ENCODE results near the gene PRPF18.
A peak's percentile ranks its signal among the peaks of the same experiment; 100 is the strongest.
"Not testable (repeated sequence)": the region's sequence is repeated elsewhere in the genome, so short reads cannot be mapped to it uniquely, and the experiment has no call there.

The PRPF18 gene, protein sequence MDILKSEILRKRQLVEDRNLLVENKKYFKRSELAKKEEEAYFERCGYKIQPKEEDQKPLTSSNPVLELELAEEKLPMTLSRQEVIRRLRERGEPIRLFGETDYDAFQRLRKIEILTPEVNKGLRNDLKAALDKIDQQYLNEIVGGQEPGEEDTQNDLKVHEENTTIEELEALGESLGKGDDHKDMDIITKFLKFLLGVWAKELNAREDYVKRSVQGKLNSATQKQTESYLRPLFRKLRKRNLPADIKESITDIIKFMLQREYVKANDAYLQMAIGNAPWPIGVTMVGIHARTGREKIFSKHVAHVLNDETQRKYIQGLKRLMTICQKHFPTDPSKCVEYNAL

DNA sequence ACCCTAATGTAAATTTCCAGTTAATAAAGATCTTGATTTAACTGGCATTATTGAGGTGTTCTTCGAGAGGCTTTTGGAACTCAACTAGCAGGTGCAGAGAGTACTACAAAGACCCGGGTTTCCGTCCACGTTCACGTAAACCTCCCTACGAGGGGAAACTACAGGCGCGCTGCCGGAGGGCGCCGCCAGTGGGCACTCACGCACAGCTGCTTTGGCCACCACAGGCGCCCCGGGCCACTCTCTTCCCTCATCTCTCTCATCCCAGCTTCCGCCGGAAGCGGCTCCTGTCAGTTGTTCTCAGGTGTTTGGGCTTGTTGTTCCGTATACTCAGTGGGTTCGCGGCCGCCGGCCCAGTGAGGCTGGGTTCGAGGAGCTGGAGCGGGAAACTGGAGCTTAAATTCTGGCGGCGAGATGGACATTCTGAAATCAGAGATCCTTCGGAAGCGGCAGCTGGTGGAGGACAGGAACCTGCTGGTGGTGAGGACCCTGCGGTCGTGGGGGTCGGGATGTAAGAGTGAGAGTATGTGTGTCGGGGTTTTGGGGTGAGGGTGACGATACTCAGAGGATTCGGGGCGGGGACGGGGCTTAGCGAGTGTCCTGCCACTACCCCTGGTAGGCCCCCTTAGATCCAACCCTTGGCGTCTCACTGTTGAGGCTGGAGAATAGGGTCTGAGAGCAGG, at the start of gene PRPF18:
PRPF18 (plus strand) TSS at position 290 of the 680 bp plus-strand sequence; CDS start at position 412, 122 bp downstream.
- DNase-seq = peak; percentile 91

- not testable (repeated sequence) for DNase-seq
These were observed 48.8 kb upstream of the PRPF18 start for GRCh38 chr10:13537985-13538384.

GRCh38 chr10:13542533-13542932, 44.2 kb upstream of the PRPF18 start:
- no peak for DNase-seq

DNA sequence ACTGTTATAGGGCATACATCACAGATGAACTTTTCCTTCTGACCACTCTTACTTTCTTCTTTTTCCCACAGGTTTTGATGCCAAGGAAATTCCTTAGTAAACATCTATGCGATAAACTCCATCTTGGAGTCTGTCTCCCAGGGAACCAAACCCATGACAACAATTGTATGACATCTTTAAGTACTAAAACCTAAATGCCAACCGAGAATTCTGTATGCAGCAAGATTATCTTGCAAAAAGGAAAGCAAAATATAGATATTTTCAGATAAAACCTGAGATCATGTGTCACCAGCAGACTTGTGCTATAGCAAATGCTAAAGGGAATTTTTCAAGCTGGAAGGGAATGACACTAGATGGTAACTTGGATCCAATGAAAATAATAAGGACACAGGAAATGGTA, 36.0 kb upstream of the PRPF18 start:
- DNase-seq = no peak

- DNase-seq = no peak
These were observed 30.8 kb upstream of the PRPF18 start for GRCh38 chr10:13555884-13556510.

DNA sequence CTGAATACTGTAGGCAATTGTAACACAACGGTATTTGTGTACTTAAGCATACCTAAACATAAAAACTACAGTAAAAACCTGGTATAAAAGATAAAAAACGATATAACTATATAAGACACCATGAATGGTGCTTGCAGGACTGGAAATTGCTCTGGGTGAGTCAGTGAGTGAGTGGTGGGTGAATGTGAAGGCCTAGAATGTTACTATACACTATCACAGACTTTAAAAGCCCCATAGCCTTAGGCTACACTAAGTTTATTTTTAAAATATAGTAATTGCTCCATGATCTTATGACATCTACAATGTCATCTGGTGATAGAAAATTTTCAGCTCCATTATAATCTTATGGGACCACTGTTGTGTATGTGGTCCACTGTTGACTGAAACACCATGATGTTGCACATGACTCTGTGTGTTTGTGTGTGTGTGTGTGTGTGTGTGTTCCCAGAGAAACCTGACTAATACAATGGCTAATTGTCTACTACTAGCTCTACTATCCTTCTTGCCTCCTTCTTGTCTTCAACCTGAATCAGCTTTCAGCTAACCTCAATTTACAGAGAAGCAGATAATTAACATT, 27.6 kb upstream of the PRPF18 start:
- DNase-seq = no peak

- DNase-seq = no peak
These were observed 26.2 kb upstream of the PRPF18 start for GRCh38 chr10:13560597-13560996.

DNA sequence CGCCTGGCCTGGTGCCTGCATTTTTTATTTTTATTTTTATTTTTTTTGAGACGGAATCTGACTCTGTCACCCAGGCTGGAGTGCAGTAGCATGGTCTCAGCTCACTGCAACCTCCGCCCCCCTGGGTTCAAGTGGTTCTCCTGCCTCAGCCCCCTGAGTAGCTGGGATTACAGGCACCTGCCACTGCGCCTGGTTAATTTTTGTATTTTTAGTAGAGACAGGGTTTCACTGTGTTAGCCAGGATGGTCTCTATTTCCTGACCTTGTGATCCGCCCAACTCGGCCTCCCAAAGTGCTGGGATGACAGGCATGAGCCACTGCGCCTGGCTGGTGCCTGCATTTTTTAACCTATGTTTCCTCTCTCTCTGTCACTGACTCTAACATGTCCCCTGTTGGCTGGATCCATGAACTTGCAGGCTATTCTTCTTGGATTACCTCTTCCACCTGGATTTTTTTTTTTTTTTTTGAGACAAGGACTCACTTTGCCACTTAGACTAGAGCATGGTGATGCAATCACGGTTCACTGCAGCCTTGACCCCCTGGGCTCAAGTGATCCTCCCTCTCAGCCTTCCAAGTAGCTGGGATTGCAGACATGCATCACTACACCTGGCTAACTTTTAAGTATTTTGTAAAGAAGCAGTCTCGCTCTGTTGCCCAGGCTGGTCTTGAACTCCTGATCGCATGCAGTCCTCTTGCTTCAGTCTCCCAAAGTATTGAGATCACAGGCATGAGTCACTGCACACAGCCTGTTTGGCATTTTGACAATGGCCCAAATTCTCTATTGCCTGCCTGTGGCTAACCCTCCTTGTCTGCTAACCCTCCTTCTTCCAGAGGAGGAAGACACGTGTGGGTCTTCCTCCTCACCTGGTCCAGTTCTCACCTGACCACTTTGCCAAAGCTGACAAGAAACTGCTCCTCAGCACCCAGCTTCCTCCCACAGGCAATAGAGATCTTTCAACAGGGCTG, 23.0 kb upstream of the PRPF18 start:
- DNase-seq = no peak

- no peak for DNase-seq
These were observed 22.2 kb upstream of the PRPF18 start for GRCh38 chr10:13564576-13564975.

DNA sequence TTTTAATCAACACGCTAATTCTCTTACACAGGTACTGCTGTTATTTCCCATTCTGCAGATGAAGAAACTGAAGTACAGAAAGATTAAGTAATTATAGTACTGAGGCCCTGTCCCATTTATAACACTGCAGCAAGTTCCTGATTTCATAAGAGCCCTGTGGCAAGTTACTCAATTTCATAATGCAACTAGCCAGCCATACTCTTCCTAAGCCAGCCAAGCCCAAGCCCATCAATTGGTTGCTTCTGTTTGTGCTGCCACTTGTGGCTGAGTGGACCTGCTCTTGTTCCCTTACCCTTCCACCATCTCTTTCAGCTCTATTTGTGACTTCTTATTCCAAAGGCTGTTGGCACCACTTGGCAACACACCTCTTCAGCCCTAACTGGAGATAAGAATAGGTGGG, 19.7 kb upstream of the PRPF18 start:
- DNase-seq = peak; percentile 89

GRCh38 chr10:13571541-13571940, 15.2 kb upstream of the PRPF18 start:
- no peak for DNase-seq

- no peak for DNase-seq
These were observed 12.8 kb upstream of the PRPF18 start for GRCh38 chr10:13573960-13574359.

GRCh38 chr10:13585195-13585751, 1.5 kb upstream of the PRPF18 start:
- DNase-seq = no peak

- DNase-seq = no peak
These were observed 822 bp upstream of the PRPF18 start for GRCh38 chr10:13585943-13586342.

- DNase-seq = no peak
These were observed 626 bp downstream of the PRPF18 start for GRCh38 chr10:13587391-13587790.

GRCh38 chr10:13589316-13589715, 2.6 kb downstream of the PRPF18 start:
- no peak for DNase-seq

DNA sequence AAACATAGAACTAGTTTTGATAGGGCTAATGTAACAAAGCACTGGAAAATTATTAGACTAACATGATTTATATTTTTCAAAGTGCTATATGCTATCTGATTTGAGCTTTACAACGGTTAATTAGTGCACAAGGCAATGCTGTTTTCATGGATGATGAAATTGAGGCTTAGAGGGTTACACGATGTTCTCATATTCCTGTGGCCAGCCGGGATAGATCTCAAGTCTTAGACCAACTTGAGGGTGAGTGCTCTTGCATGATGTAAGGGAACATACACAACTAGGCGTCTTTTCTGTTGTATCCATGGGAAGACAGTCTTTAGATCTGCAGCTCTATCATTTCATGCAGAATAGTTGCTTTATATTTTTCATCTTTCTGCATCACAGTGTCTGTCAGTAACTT, 4.1 kb downstream of the PRPF18 start:
- DNase-seq = no peak

- DNase-seq = no peak
These were observed 5.5 kb downstream of the PRPF18 start for GRCh38 chr10:13592306-13592705.

DNA sequence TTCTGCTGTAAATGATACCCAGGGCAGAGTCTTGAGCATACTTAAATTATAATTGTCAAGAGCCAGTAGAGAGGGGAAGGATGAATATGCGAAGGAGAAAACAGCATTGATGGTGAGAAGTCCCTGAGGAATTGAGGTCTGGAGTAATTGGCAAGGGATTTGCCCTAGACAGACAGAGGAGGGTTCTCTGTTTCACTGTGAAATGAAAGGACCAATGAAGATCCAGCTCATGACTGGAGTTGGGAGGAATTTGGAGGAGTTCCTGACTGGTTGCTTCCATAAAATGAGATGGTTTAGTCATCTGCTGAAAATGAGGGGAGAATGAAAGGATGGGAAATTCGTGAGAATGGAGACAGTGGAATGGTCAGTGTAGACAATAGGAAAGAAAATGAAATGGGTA, 6.8 kb downstream of the PRPF18 start:
- DNase-seq = no peak

DNA sequence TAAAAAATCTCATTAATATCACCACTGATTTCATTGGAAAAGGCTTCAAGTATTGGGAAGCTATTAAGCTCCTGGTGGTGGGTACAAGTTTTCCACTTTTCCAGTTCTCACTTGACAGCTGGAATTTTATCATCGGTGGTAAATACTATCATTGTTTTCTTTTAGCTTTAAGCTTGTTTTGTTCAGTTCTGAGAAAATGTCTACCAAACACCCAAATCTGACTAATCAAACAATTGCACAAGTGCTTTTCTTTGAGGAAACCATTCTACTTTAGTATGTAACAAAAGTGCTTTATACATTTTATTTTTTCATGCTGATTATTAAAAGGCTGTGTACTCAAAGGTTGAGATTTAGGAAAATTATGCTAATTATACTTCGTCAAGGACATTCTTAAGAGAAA, 7.9 kb downstream of the PRPF18 start:
- no peak for DNase-seq

DNA sequence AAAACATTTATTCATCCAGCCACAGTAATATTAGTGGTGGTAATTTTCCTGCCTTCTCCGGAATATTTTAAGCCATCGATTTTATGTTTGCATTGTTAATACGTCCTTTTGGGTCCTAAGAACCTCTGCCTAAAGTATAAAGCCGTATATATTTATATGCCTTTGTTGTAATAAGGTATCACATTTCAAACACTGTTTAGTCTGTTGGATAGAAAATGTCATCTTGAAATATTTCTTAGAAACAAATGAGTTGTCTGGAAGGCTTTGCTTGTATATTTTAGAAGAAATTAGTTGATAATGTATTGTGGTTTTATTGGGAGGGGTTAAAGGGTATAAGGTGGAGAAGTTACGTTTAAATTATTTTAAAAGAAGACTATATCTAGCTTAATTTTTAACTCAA, 11.1 kb downstream of the PRPF18 start:
- no peak for DNase-seq

GRCh38 chr10:13604357-13605040, 17.7 kb downstream of the PRPF18 start:
- no peak for DNase-seq
